PC-3 (cell line): ENCODE data around the gene SCAPER.

Experiments used
- EZH2 ChIP-seq: fragments of 300-600 bp; sonication (generic); IDR thresholded peaks from one replicate; pipeline ENCODE4 v1.6.1; 2017; ENCODE audit warnings: antibody characterized with exemption, mild to moderate bottlenecking, low read length; ENCODE audit not compliant: unreplicated experiment
- TF ChIP-seq, protein P1 (sequence below): fragments of 300-600 bp; sonication (generic); conservative IDR thresholded peaks from 2 replicates; pipeline ENCODE4 v1.5.1; 2017; ENCODE audit warnings: antibody characterized with exemption, low read depth, mild to moderate bottlenecking, low read length

DNA sequence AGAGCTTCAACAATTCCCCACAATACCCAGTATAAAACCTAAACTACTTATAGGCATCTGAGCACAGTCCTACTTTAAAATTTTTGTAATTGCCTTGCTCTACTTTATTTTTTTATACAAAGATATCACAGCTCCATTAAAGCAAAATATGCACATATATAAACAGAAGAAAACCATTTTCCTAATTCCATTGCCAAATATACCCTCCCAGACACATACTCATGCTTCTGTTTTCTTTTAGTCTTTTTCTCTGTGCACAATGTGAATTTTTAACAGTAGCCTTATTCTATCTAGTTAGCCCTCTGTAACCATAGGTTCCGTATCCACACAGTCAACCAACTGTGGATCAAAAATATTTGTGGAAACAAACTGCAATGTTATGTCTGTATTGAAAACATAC lies 260.5 kb downstream of the SCAPER start:
- TF ChIP-seq, protein P1, sequence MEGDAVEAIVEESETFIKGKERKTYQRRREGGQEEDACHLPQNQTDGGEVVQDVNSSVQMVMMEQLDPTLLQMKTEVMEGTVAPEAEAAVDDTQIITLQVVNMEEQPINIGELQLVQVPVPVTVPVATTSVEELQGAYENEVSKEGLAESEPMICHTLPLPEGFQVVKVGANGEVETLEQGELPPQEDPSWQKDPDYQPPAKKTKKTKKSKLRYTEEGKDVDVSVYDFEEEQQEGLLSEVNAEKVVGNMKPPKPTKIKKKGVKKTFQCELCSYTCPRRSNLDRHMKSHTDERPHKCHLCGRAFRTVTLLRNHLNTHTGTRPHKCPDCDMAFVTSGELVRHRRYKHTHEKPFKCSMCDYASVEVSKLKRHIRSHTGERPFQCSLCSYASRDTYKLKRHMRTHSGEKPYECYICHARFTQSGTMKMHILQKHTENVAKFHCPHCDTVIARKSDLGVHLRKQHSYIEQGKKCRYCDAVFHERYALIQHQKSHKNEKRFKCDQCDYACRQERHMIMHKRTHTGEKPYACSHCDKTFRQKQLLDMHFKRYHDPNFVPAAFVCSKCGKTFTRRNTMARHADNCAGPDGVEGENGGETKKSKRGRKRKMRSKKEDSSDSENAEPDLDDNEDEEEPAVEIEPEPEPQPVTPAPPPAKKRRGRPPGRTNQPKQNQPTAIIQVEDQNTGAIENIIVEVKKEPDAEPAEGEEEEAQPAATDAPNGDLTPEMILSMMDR: no peak
- no peak for TF ChIP-seq EZH2
